ENCODE results near the gene MALT1. TPM values are rescaled to one million over a fixed set of nuclear protein-coding genes. Genes with fewer than 3 reads are reported as not detected.

Gene MALT1
- total and polyA plus RNA-seq, 3 donors from 2014 or later = 25.4 to 36.6 (median 30.3) TPM

DNA sequence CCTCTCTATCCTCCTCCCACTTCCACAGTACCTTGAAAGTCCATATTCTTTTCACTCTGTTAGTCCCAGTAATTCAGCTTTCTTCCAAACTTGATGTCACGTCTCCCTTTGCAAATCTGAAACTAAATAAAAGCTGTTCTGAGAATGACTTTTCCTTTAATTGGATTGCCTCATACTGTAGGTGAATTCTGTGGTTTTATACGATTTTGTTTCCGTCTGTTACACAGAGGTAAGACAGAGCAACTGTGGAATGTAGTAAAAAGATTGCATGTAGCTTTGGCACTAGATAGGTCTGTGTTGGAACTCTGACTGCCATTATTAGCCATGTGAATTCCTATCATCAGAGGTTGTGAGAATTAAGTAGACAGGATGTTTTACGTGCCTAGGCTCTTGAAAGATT, 25.9 kb downstream of the MALT1 start:
- TF ChIP-seq POLR2A (IDR thresholded peaks at IDR 0.05) = no peak
- H3K4me1 ChIP-seq = no peaks in the 10 kb centered on the region
- intact Hi-C loops (cut with DNase I; ENCODE audit: low total_unique reads) = no loop called here
- 92 to 97% methylated on average over 4 of the region's 4 CpGs for WGBS, 2 donors
- no peaks in the 10 kb centered on the region for H3K27me3 ChIP-seq
- H3K27ac ChIP-seq = no peak overlapping the region
- no peak overlapping the region for H3K4me3 ChIP-seq
- no peak for DNase-seq
- no peaks in the 10 kb centered on the region for H3K36me3 ChIP-seq (ENCODE audit: low read depth, missing control alignments)
- no peaks in the 10 kb centered on the region for H3K9me3 ChIP-seq

DNA sequence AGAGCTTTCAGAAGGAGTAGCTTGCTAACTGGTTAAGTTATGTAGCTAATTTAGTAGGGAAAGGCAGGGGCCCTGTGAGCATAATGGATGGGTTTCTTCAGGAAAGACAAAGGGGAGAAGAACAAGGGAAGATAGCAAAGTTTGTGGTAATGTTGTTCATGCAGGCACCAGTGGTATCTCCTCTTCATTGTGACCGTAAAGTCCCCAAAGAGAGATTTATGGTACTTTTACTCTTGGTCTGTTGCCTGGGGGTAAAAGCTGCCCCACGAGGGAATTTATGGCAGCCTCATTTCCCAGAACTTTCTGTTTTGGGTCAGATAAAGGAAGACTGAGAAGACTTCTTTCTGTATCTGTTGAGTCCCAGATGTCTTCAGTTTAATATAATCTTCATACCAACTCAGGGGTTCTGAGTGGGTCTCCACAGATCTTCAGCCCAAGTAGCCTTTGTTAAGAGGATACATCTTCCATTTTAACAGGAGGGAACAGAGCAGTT, 27.5 kb downstream of the MALT1 start:
- H3K27me3 ChIP-seq = no peaks in the 10 kb centered on the region
- intact Hi-C loops (cut with DNase I; ENCODE audit: low total_unique reads) = no loop called here
- TF ChIP-seq, protein P1, sequence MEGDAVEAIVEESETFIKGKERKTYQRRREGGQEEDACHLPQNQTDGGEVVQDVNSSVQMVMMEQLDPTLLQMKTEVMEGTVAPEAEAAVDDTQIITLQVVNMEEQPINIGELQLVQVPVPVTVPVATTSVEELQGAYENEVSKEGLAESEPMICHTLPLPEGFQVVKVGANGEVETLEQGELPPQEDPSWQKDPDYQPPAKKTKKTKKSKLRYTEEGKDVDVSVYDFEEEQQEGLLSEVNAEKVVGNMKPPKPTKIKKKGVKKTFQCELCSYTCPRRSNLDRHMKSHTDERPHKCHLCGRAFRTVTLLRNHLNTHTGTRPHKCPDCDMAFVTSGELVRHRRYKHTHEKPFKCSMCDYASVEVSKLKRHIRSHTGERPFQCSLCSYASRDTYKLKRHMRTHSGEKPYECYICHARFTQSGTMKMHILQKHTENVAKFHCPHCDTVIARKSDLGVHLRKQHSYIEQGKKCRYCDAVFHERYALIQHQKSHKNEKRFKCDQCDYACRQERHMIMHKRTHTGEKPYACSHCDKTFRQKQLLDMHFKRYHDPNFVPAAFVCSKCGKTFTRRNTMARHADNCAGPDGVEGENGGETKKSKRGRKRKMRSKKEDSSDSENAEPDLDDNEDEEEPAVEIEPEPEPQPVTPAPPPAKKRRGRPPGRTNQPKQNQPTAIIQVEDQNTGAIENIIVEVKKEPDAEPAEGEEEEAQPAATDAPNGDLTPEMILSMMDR (IDR thresholded peaks at IDR 0.05) = no peak
- TF ChIP-seq POLR2A (IDR thresholded peaks at IDR 0.05) = no peak
- H3K27ac ChIP-seq = no peak overlapping the region
- H3K9me3 ChIP-seq = no peaks in the 10 kb centered on the region
- 70 to 78% methylated on average over 2 of the region's 2 CpGs for WGBS, 2 donors
- no peaks in the 10 kb centered on the region for H3K4me1 ChIP-seq
- no peak for DNase-seq
- H3K4me3 ChIP-seq = no peak overlapping the region
- H3K36me3 ChIP-seq (ENCODE audit: low read depth, missing control alignments) = no peaks in the 10 kb centered on the region

DNA sequence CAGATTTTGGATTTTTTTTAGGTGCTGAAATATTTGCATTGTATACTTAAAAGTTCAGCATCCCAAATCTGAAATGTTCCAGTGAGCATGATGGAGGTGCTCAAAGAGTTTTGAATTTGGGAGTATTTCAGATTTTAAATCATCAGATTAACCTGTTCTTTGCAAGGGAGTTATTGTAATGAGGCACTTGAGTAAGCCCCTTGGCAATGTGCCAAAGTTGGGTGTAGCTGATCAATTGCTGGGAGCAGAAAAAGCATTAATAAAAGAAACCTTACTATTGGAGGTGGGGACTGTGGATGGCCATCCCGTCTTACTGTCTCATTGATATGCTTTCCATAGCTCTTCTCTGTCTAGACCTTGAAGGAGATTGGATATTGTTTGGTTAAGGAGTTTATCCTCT, 28.3 kb downstream of the MALT1 start:
- no peak for DNase-seq
- Histone ChIP-seq H3K27ac (no peak overlapping the region), H3K4me1 (no peaks in the 10 kb centered on the region), H3K4me3 (no peak overlapping the region), H3K27me3 (no peaks in the 10 kb centered on the region), H3K9me3 (no peaks in the 10 kb centered on the region), H3K36me3 (ENCODE audit: low read depth, missing control alignments) (no peaks in the 10 kb centered on the region)
- WGBS, 2 donors = 93 to 100% methylated on average over 1 of the region's 1 CpG
- intact Hi-C loops (cut with DNase I; ENCODE audit: low total_unique reads) = no loop called here
- no peak for TF ChIP-seq POLR2A (IDR thresholded peaks at IDR 0.05)
- TF ChIP-seq, protein P1 (IDR thresholded peaks at IDR 0.05) = no peak

DNA sequence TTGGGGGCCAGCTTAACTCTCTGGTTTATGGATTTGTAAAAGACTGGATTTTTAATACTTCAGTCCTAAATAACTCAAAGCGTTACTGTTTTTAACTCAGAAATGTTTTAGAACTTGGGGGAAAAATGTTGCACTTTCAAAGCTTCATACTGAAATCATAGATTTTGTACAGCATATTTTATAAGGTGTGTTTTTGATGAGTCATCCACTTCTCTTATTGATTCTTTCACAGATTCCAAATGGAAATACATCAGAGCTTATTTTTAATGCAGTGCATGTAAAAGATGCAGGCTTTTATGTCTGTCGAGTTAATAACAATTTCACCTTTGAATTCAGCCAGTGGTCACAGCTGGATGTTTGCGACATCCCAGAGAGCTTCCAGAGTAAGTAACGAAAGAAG, 28.9 kb downstream of the MALT1 start:
- H3K36me3 ChIP-seq (ENCODE audit: low read depth, missing control alignments) = no peaks in the 10 kb centered on the region
- H3K4me1 ChIP-seq = no peaks in the 10 kb centered on the region
- no peak for DNase-seq
- H3K27ac ChIP-seq = no peak overlapping the region
- H3K9me3 ChIP-seq = no peaks in the 10 kb centered on the region
- H3K4me3 ChIP-seq = no peak overlapping the region
- intact Hi-C loops (cut with DNase I; ENCODE audit: low total_unique reads) = no loop called here
- TF ChIP-seq, protein P1 (IDR thresholded peaks at IDR 0.05) = no peak
- no peak for TF ChIP-seq POLR2A (IDR thresholded peaks at IDR 0.05)
- H3K27me3 ChIP-seq = no peaks in the 10 kb centered on the region
- 92 to 96% methylated on average over 4 of the region's 4 CpGs for WGBS, 2 donors

DNA sequence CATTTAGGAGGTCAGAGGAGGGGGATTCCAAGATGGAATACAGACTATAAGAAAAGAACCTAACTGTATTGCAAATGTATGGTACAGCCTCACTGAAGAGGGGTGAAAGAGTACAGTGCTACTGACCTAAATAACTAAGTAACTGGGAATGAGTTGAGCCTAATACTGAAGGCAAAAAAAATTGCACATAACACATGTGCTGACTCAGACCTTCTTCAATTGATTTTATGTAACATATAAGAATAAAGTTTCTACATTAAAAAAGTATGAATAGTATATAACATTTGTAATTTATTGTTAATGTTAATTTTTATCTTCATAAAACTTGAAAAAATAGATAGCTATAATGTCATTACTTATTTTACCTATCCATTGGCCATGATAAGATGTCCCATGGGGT, 41.7 kb downstream of the MALT1 start:
- H3K27me3 ChIP-seq = no peaks in the 10 kb centered on the region
- no peak overlapping the region for H3K4me3 ChIP-seq
- no peaks in the 10 kb centered on the region for H3K36me3 ChIP-seq (ENCODE audit: low read depth, missing control alignments)
- no peak for DNase-seq
- no peak overlapping the region for H3K27ac ChIP-seq
- intact Hi-C loops (cut with DNase I; ENCODE audit: low total_unique reads) = no loop called here
- TF ChIP-seq, protein P1 (IDR thresholded peaks at IDR 0.05) = no peak
- no peak for TF ChIP-seq POLR2A (IDR thresholded peaks at IDR 0.05)
- H3K4me1 ChIP-seq = no peaks in the 10 kb centered on the region
- no peaks in the 10 kb centered on the region for H3K9me3 ChIP-seq
